ENCODE results near the gene ISLR. TPM values are rescaled to one million over a fixed set of nuclear protein-coding genes. Genes with fewer than 3 reads are reported as not detected.

The ISLR gene
- total RNA-seq, 2 donors from 2014 or later = 10.5 to 15.8 TPM

GRCh38 chr15:74147051-74147450 is 26.5 kb upstream of the ISLR start:
- DNase-seq = no peak
- ATAC-seq = no peak
- intact Hi-C loops (cut with DNase I) = no loop called here
- Histone ChIP-seq H3K4me3 (no peak overlapping the region), H3K9me3 (no peaks in the 10 kb centered on the region), H3K27ac (no peak overlapping the region), H3K36me3 (replicated peaks in 1 of 2; ENCODE audit: insufficient read depth in 1 of 2, low read depth in 2 of 2) (no peaks in the 10 kb centered on the region), H3K4me1 (no peaks in the 10 kb centered on the region), H3K27me3 (no peaks in the 10 kb centered on the region)
- WGBS, 2 donors = 33 to 34% methylated on average over 2 of the region's 2 CpGs
- TF ChIP-seq POLR2A (IDR thresholded peaks at IDR 0.05) (no peak), CTCF (IDR thresholded peaks at IDR 0.05) (no peak)

GRCh38 chr15:74155766-74156417 is 17.6 kb upstream of the ISLR start:
- ATAC-seq (no peak), DNase-seq (no peak)
- intact Hi-C loops (cut with DNase I) = no loop called here
- H3K9me3 ChIP-seq = no peaks in the 10 kb centered on the region
- no peak for TF ChIP-seq CTCF (IDR thresholded peaks at IDR 0.05)
- no peak for TF ChIP-seq POLR2A (IDR thresholded peaks at IDR 0.05)
- H3K36me3 ChIP-seq (replicated peaks in 1 of 2; ENCODE audit: insufficient read depth in 1 of 2, low read depth in 2 of 2) = no peaks in the 10 kb centered on the region
- WGBS, 2 donors = 52 to 61% methylated on average over 14 of the region's 14 CpGs
- H3K27ac ChIP-seq = no peak overlapping the region
- no peak overlapping the region for H3K4me3 ChIP-seq
- no peaks in the 10 kb centered on the region for H3K4me1 ChIP-seq
- H3K27me3 ChIP-seq = no peaks in the 10 kb centered on the region

GRCh38 chr15:74156678-74157411 is 16.7 kb upstream of the ISLR start:
- 26 to 41% methylated on average over 7 of the region's 7 CpGs for WGBS, 2 donors
- Histone ChIP-seq H3K4me3 (no peak overlapping the region), H3K4me1 (no peaks in the 10 kb centered on the region), H3K27ac (no peak overlapping the region), H3K27me3 (no peaks in the 10 kb centered on the region), H3K9me3 (no peaks in the 10 kb centered on the region), H3K36me3 (replicated peaks in 1 of 2; ENCODE audit: insufficient read depth in 1 of 2, low read depth in 2 of 2) (no peaks in the 10 kb centered on the region)
- ATAC-seq (no peak), DNase-seq (no peak)
- TF ChIP-seq CTCF (IDR thresholded peaks at IDR 0.05) (no peak), POLR2A (IDR thresholded peaks at IDR 0.05) (no peak)
- intact Hi-C loops (cut with DNase I) = no loop called here

GRCh38 chr15:74157868-74158827 is 15.4 kb upstream of the ISLR start:
- intact Hi-C loops (cut with DNase I) = no loop called here

More at GRCh38 chr15:74157868-74158827, 15.4 kb upstream of the ISLR start:
- DNase-seq (no peak), ATAC-seq (no peak)
- no peak overlapping the region for H3K4me3 ChIP-seq
- no peaks in the 10 kb centered on the region for H3K4me1 ChIP-seq
- no peak overlapping the region for H3K27ac ChIP-seq
- no peak for TF ChIP-seq CTCF (IDR thresholded peaks at IDR 0.05)
- no peak for TF ChIP-seq POLR2A (IDR thresholded peaks at IDR 0.05)
- no peaks in the 10 kb centered on the region for H3K9me3 ChIP-seq
- no peaks in the 10 kb centered on the region for H3K27me3 ChIP-seq
- WGBS, 2 donors = 78 to 85% methylated on average over 9 of the region's 9 CpGs
- no peaks in the 10 kb centered on the region for H3K36me3 ChIP-seq (replicated peaks in 1 of 2; ENCODE audit: insufficient read depth in 1 of 2, low read depth in 2 of 2)

Measured in body of pancreas (tissue), 4 donors.